Muscle of back (tissue), 13 donors: ENCODE measurements around the gene DAG1. TPM values are rescaled to one million over a fixed set of nuclear protein-coding genes. Genes with fewer than 3 reads are reported as not detected.

Experiments
- DNase-seq, 3 donors: peaks; one replicate each; pipeline versions ENCODE4 v3.0.0 to v3.0.0-alpha.2; 2013
- long read RNA-seq, 9 donors: transcript quantifications; one replicate each; lab custom pipeline, GENCODE V29; 2026
- polyA plus RNA-seq, 10 donors: library from polyadenylated mRNA; unstranded; fragments of 120-200 nt; gene quantifications; one replicate each; pipeline ENCODE4 v1.2.1, GENCODE V29; 2013; ENCODE audit not compliant: insufficient read length in 10 of 10

DAG1 gene
- polyA plus RNA-seq = 100 to 1,000 TPM; 155 to 247 (median 209) TPM
- long read RNA-seq, donor 1, full-length matches to known transcripts = 62 of 62 reads
- long read RNA-seq, donor 1, partial matches to known transcripts = 0 of 62 reads
- long read RNA-seq, donor 1, other reads (novel, unspliced or antisense) = 0 of 62 reads
- long read RNA-seq, donor 2, full-length matches to known transcripts = 32 of 32 reads
- long read RNA-seq, donor 2, partial matches to known transcripts = 0 of 32 reads
- long read RNA-seq, donor 2, other reads (novel, unspliced or antisense) = 0 of 32 reads
- long read RNA-seq, donor 3 = 0 reads
- long read RNA-seq, donor 4, full-length matches to known transcripts = 25 of 25 reads
- long read RNA-seq, donor 4, partial matches to known transcripts = 0 of 25 reads
- long read RNA-seq, donor 4, other reads (novel, unspliced or antisense) = 0 of 25 reads
- long read RNA-seq, donor 5, full-length matches to known transcripts = 81 of 81 reads
- long read RNA-seq, donor 5, partial matches to known transcripts = 0 of 81 reads
- long read RNA-seq, donor 5, other reads (novel, unspliced or antisense) = 0 of 81 reads
- long read RNA-seq, donor 6, full-length matches to known transcripts = 61 of 83 reads
- long read RNA-seq, donor 6, partial matches to known transcripts = 22 of 83 reads
- long read RNA-seq, donor 6, other reads (novel, unspliced or antisense) = 0 of 83 reads
- long read RNA-seq, donor 7, full-length matches to known transcripts = 53 of 87 reads
- long read RNA-seq, donor 7, partial matches to known transcripts = 34 of 87 reads
- long read RNA-seq, donor 7, other reads (novel, unspliced or antisense) = 0 of 87 reads
- long read RNA-seq, donor 8, full-length matches to known transcripts = 27 of 27 reads
- long read RNA-seq, donor 8, partial matches to known transcripts = 0 of 27 reads
- long read RNA-seq, donor 8, other reads (novel, unspliced or antisense) = 0 of 27 reads
- long read RNA-seq, donor 9, full-length matches to known transcripts = 12 of 12 reads
- long read RNA-seq, donor 9, partial matches to known transcripts = 0 of 12 reads
- long read RNA-seq, donor 9, other reads (novel, unspliced or antisense) = 0 of 12 reads

DNA sequence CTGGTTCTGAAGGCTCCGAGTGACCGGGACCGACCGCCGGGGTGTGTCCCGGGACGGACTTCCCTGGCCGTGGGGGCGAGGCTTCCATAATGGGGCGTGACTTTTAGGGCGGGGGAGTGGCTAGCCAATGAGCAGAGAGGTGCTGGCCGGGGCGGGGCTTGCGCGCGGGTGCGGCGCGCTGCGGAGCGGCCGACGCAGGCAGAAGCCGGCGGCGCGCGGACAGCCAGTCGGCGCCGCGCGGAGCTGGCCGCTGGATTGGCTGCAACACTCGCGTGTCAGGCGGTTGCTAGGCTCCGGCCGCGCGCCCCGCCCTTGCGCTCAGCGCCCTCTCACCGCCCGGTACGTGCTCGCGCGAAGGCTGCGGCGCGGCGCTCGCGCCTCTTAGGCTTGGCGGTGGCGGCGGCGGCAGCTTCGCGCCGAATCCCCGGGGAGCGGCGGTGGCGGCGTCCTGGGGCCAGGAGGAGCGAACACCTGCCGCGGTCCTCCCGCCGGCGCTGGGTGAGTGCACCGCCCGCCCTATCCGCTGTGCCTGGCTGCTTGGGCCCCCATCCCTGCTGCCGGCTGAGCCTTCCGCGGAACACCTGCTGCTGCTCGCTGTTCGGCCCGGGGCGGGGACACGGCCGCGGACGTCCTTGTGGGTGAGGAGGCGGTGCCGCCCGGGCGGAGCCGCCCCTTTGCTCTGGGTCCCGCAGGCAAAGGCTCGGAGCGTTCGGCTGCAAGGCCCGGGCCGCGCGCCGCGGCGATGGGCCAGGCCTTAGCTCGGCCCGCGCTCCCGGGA, at the start of gene DAG1:
DAG1 (plus strand) TSS at position 332 of the 778 bp plus-strand sequence. CDS start 40,268 bp downstream, outside the sequence.
- DNase-seq = peak; percentile 97 to 98 (median 98)

GRCh38 chr3:49421890-49422378, 48.1 kb upstream of the DAG1 start:
- DNase-seq = peak in 1 of 3 donors; percentile 34

DNA sequence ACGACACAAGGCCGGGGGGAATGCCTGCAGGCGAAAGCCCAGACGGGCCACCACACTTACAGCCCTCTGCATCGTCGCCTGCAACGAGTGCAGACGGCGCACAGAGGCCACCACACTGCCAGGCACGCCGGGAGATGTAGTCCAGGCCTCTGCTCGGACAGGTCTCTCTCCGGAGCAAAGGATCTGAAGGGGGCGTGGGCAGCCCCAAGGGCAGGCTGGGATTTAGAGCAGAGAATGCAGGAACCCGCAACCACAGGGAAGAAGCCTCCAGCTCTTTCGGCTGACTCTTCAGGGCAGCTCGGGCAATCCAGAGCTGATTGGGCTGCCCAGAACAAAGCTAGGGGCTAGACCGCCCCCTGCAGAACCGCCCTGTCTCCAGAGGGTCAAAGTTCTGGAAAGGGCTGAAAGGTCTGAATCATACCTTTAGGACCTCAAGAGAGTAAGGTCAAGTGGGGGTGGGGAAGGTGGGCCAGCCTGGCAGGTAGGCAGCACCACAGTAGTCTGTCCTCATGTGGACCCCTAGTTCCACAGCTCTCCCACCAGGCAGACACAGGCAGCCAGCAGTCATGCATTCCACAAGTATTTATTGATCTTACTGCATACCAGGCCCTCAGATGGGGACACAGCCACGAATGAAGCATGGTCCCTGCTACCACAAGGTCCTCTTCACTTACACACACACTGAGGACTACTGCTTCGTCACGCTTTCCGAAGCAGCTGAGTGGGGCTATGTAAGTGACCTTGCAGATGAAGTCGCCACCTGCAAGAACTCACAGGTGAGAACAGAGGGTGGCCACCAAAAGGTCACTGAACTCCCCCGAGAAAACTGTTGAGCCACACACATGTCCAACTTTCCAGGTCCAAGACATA, 47.5 kb upstream of the DAG1 start, which contains the start of gene AMT:
AMT (minus strand) TSS at position 95 of the 870 bp plus-strand sequence; CDS start at position 72, 23 bp downstream.
- peak in 1 of 3 donors; percentile 66 for DNase-seq

- no peak for DNase-seq
These were observed 45.3 kb upstream of the DAG1 start for GRCh38 chr3:49424816-49425215.

DNA sequence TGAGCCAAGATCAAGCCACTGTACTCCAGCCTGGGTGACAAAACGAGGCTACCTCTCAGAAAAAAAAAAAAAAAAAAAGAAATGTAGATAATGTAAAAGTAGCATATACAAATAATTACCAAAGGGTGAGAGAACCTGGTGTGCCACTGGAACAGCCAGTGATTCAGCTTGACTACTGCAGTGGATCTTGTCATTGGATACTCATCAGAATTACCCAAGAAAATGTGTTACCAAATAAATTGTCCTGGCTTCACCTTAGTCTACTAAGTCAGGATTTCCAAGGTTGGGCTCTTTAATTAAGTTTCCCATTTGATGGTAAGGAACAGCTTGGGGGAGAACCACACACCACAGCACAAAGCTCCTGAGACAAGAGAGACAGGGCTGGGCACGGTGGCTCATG, 42.5 kb upstream of the DAG1 start:
- no peak for DNase-seq

DNA sequence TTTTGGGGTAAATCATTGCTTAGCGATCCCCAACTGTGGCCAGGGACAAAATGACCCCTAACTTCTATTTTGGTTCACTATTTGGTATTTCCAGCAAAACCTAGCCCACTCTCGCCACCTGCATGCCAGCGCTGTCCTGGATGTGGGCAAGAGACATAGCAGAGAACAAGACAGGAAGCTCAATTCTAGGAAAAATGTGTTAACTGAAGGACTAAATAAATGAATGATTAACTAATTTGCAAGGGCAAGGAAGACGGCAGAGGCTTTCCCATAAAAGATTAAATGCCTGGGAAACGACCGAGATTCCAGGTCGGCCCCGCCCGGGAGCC, 41.4 kb upstream of the DAG1 start:
- no peak for DNase-seq

DNA sequence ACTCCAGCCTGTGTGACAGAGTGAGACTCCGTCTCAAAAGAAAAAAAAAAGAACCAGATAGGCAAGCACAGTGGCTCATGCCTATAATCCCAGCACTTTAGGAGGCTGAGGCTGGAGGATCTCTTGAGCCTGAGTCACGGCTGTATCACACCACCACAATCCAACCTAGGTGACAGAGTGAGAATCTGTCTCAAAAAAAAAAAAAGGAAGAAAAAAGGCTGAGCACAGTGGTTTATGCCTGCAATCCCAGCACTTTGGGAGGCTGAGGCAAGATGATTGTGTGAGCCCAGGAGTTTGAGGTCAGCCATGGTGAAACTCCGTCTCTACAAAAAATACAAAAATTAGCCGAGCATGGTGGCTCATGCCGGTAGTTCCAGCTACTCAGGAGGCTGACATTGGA, 35.3 kb upstream of the DAG1 start:
- DNase-seq = no peak

- no peak for DNase-seq
These were observed 24.7 kb upstream of the DAG1 start for GRCh38 chr3:49445391-49445790.

DNA sequence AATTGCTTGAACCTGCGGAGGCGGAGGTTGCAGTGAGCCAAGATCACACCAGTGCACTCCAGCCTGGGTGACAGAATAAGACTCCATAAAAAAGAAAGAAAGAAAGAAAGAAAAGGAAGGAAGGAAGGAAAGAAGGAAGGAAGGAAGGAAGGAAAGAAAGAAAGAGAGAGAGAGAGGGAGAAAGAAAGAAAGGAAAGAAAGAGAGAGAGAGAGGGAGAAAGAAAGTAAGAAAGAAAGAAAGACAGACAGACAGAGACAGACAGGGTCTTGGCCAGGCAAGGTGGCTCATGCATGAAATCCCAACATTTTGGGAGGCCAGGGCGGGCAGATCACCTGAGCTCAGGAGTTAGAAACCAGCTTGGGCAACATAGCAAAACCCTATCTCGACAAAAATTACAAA, 16.4 kb upstream of the DAG1 start:
- no peak for DNase-seq

- DNase-seq = no peak
These were observed 15.6 kb upstream of the DAG1 start for GRCh38 chr3:49454458-49454857.

GRCh38 chr3:49454898-49455681, 15.0 kb upstream of the DAG1 start:
- peak in 2 of 3 donors; percentile 56 to 80 for DNase-seq

- DNase-seq = no peak
These were observed 13.6 kb upstream of the DAG1 start for GRCh38 chr3:49456466-49456865.

- DNase-seq = no peak
These were observed 9.7 kb upstream of the DAG1 start for GRCh38 chr3:49460188-49460890.

- DNase-seq = no peak
These were observed 9.1 kb upstream of the DAG1 start for GRCh38 chr3:49460956-49461355.

GRCh38 chr3:49461443-49462171, 8.5 kb upstream of the DAG1 start:
- DNase-seq = no peak

- no peak for DNase-seq
These were observed 7.8 kb upstream of the DAG1 start for GRCh38 chr3:49462222-49462621.

DNA sequence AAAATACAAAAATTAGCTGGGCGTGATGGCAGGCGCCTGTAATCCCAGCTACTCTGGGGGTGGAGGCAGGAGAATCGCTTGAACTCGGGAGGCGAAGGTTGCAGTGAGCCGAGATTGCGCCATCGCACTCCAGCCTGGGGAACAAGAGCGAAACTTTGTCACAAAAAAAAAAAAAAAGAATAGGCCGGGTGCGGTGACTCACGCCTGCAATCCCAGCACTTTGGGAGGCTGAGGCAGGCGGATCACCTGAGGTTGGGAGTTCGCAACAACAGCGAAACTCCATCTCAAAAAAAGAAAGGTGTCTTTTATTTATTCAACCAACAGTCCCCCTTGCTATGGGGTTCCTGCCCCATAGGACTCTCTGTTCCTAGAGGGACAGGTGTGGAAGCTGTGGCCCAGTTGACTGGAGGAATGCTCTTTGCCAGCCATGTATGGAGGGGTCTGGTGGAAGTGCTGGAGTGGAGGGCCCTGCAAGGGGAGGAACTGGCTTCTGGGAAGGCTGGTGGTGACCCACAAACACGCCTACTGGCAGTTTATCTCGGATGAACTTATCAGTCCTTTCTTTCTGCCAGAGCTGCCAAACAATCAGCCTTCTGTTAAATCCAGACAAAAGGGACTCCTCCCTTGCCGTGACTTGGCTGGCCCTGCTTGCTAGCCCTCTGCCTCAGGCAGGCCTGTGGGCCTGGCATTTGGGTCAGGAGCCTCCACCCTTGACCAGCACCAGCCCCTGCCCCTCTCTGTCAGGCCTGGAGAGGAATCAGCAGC, 4.6 kb upstream of the DAG1 start:
- no peak for DNase-seq
